ENCODE data around the gene ANOS1.
"Not testable (repeated sequence)": the region's sequence is repeated elsewhere in the genome, so short reads cannot be mapped to it uniquely, and the experiment has no call there.

- not testable (repeated sequence) for TF ChIP-seq POLR2AphosphoS5 (IDR thresholded peaks at IDR 0.05; ENCODE audit: low read depth); CTCF (IDR thresholded peaks at IDR 0.05; ENCODE audit: insufficient read depth, low read length)
These were observed 236.9 kb downstream of the ANOS1 start for GRCh38 chrX:8495036-8495435.
